HEK293T (cell line): Measurements from ENCODE around the gene PBRM1.

Source experiments
- CTCF ChIA-PET: fragments of 350-600 bp; formaldehyde crosslinking; extraction: SDS; loops from one replicate; lab custom pipeline; 2021; ENCODE audit warnings: antibody characterized with exemption, inconsistent platforms; lab: Yijun Ruan, JAX
- POLR2A ChIA-PET: fragments of 350-600 bp; formaldehyde crosslinking; extraction: SDS; loops from one replicate; lab custom pipeline; 2020; ENCODE audit warnings: antibody characterized with exemption, inconsistent platforms; lab: Yijun Ruan, JAX
- DNase-seq: peaks from one replicate; pipeline ENCODE4 v3.0.0; 2012; ENCODE audit warnings: mixed read lengths; ENCODE audit errors: extremely low spot score
- ARNT ChIP-seq: fragments of 450-650 bp; IDR thresholded peaks from 2 replicates; pipeline ENCODE4 v1.6.1; 2017; ENCODE audit warnings: mild to moderate bottlenecking
- BHLHE40 ChIP-seq: fragments of 450-650 bp; IDR thresholded peaks from 2 replicates; pipeline ENCODE4 v1.6.1; 2016; ENCODE audit warnings: mild to moderate bottlenecking, moderate library complexity, borderline replicate concordance
- CTBP1 ChIP-seq: fragments of 450-650 bp; IDR thresholded peaks from 2 replicates; pipeline ENCODE4 v1.6.1; 2016; ENCODE audit warnings: borderline replicate concordance
- ELF4 ChIP-seq: fragments of 450-650 bp; IDR thresholded peaks from 2 replicates; pipeline ENCODE4 v1.6.1; 2017; ENCODE audit warnings: antibody characterized with exemption
- FOXA1 ChIP-seq: fragments of 450-650 bp; IDR thresholded peaks from 2 replicates; pipeline ENCODE4 v1.6.1; 2016; ENCODE audit warnings: mild to moderate bottlenecking
- FOXK2 ChIP-seq: fragments of 450-650 bp; IDR thresholded peaks from 2 replicates; pipeline ENCODE4 v1.6.1; 2016; ENCODE audit warnings: mild to moderate bottlenecking
- FOXM1 ChIP-seq: fragments of 450-650 bp; IDR thresholded peaks from 2 replicates; pipeline ENCODE4 v1.6.1; 2017; ENCODE audit warnings: mild to moderate bottlenecking, borderline replicate concordance
- HDGF ChIP-seq: fragments of 450-650 bp; IDR thresholded peaks from 2 replicates; pipeline ENCODE4 v1.6.1; 2017; ENCODE audit warnings: antibody characterized with exemption, borderline replicate concordance
- L3MBTL2 ChIP-seq: fragments of 450-650 bp; conservative IDR thresholded peaks from 2 replicates; pipeline ENCODE4 v1.6.1; 2016; ENCODE audit warnings: mild to moderate bottlenecking
- LEF1 ChIP-seq: fragments of 450-650 bp; IDR thresholded peaks from 2 replicates; pipeline ENCODE4 v1.6.1; 2017; ENCODE audit warnings: mild to moderate bottlenecking, borderline replicate concordance
- NFRKB ChIP-seq: fragments of 450-650 bp; IDR thresholded peaks from 2 replicates; pipeline ENCODE4 v1.6.1; 2016; ENCODE audit warnings: mild to moderate bottlenecking, moderate library complexity
- SP1 ChIP-seq: fragments of 450-650 bp; IDR thresholded peaks from 2 replicates; pipeline ENCODE4 v1.6.1; 2017
- SUZ12 ChIP-seq: fragments of 450-650 bp; IDR thresholded peaks from 2 replicates; pipeline ENCODE4 v1.6.1; 2016; ENCODE audit warnings: mild to moderate bottlenecking
- TARDBP ChIP-seq: fragments of 450-650 bp; IDR thresholded peaks from 2 replicates; pipeline ENCODE4 v1.6.1; 2016
- ZNF384 ChIP-seq: fragments of 450-650 bp; IDR thresholded peaks from 2 replicates; pipeline ENCODE4 v1.6.1; 2016
- TF ChIP-seq, protein P1 (sequence below): fragments of 450-650 bp; IDR thresholded peaks from 2 replicates; pipeline ENCODE4 v1.6.1; 2016

The PBRM1 gene

DNA sequence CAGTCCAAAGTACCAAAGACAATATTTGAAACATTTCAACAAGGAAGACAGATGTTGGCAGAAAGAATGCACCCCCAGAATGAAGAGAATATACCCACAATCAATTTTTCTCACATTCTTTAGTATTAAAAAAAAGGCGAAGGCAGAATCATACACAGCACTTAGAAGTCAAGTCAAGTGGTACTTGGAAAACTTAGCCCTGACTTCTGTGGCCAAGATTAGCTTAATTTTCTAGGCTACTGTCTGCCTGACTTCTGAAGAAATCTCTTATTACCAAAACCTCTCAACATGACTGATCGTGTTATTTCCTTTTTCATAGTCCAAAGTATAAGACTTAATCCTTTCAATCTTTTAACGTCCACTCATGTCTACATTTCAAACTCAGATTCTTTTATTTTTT, 60.7 kb downstream of the PBRM1 start:
- DNase-seq = no peak
- CTCF ChIA-PET = no interaction called here
- TF ChIP-seq NFRKB (no peak), FOXK2 (no peak), ZNF384 (no peak), SP1 (no peak)
- POLR2A ChIA-PET = no interaction called here

DNA sequence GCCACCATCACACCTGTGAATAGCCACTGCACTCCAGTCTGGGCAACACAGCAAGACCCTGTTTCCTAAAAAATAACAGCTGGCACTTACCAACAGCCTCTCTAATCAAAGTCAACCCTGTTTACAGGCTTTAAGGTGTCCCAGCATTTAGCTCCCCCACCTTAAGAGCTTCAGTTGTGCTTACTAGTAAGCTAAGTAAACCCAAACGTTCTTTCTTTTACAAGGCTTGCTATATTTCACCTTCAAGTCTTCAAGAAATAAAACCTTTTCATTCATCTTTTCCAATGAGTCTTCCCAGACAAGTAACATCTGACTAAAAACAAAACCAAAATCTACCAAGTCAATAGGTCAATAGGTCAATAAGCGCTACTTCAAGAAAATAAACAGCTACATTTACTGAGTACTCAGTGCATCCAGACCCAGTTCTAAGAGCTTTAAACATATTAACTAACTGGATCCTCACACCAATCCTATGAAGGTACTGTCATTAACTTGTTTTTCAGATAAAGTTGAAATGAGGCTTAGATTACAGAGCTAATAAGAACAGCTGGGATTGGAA, 62.4 kb downstream of the PBRM1 start:
- DNase-seq = no peak
- TF ChIP-seq TARDBP = no peak
- no peak for TF ChIP-seq L3MBTL2
- TF ChIP-seq ELF4 = no peak
- TF ChIP-seq FOXA1 = no peak
- no peak for TF ChIP-seq SUZ12
- TF ChIP-seq SP1 = no peak
- TF ChIP-seq NFRKB = no peak
- no peak for TF ChIP-seq HDGF
- no peak for TF ChIP-seq ARNT
- no peak for TF ChIP-seq LEF1
- no peak for TF ChIP-seq BHLHE40
- no peak for TF ChIP-seq CTBP1
- no peak for TF ChIP-seq ZNF384
- TF ChIP-seq FOXK2 = no peak
- no peak for TF ChIP-seq FOXM1
- TF ChIP-seq, protein P1, sequence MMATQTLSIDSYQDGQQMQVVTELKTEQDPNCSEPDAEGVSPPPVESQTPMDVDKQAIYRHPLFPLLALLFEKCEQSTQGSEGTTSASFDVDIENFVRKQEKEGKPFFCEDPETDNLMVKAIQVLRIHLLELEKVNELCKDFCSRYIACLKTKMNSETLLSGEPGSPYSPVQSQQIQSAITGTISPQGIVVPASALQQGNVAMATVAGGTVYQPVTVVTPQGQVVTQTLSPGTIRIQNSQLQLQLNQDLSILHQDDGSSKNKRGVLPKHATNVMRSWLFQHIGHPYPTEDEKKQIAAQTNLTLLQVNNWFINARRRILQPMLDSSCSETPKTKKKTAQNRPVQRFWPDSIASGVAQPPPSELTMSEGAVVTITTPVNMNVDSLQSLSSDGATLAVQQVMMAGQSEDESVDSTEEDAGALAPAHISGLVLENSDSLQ = no peak
- POLR2A ChIA-PET = no interaction called here
- CTCF ChIA-PET = no interaction called here

DNA sequence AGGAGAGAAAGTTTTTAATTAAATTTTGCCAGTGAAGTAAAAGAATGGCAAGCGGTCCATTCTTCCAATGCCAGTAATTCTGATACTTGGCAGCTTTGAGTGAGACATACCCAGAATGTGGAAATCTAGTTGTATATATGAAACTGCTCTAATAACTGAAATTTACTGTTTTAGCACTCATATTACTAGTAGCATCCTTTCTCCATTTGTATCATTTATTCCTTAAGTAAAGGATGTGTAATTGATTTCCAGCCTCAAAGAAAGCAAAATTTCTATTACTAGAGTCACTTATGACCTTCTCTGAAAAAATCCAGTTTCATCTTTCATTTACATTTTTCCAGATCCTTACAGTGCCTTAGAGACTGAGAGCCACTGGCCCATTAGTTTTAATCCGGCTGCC, 65.1 kb downstream of the PBRM1 start:
- no peak for DNase-seq
- CTCF ChIA-PET = no interaction called here
- POLR2A ChIA-PET = no interaction called here
- TF ChIP-seq NFRKB = no peak

DNA sequence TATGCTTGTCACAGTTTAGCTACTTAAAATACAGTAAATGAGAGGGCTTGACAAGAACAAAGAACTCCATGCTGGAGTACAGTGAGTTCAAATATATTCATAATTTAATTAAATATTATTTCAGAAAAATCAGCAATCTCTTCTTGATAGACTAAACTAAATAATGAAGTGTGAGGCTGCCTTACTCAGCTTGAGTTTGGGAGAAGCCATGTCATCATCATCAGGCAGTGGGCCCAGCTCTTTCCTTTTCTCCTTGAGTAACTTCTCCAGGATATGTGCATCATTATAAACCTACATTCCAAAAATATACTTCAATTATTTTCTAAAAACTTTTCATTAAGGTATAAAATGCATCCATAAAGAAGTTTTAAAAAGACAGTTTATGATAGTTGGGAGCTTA, 70.5 kb downstream of the PBRM1 start:
- TF ChIP-seq ARNT (no peak), FOXM1 (no peak), CTBP1 (no peak), ZNF384 (no peak), BHLHE40 (no peak), ELF4 (no peak), SUZ12 (no peak), TARDBP (no peak), FOXA1 (no peak), L3MBTL2 (no peak), NFRKB (no peak), FOXK2 (no peak), LEF1 (no peak), SP1 (no peak), HDGF (no peak)
- TF ChIP-seq, protein P1 = no peak
- ChIA-PET CTCF (no interaction called here), POLR2A (no interaction called here)

DNA sequence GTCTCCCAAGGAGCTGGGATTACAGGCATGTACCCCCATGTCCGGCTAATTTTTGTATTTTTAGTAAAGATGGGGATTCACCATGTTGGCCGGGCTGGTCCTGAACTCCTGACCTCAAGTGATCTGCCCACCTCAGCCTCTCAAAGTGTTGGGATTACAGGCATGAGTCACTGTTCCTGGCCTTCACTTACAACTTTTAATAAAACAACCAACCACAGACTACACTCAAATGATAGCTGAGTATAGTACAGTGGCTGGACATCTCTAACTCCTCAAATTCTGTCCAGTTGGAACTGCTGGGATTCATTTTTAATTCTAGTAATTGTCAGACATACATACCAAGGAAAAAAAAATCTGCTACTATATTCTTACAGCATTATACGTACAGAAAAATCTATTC, 71.0 kb downstream of the PBRM1 start:
- TF ChIP-seq L3MBTL2 (no peak), CTBP1 (no peak), TARDBP (no peak), BHLHE40 (no peak), FOXK2 (no peak), ZNF384 (no peak), NFRKB (no peak)
- CTCF ChIA-PET = no interaction called here
- no peak for DNase-seq
- POLR2A ChIA-PET = no interaction called here

More for the DNA sequence above, 70.5 kb downstream of the PBRM1 start:
- DNase-seq = no peak

- ChIA-PET POLR2A (no interaction called here), CTCF (no interaction called here)
- no peak for DNase-seq
- TF ChIP-seq ELF4 (no peak), ARNT (no peak), L3MBTL2 (no peak), SUZ12 (no peak), FOXK2 (no peak), LEF1 (no peak), HDGF (no peak), ZNF384 (no peak), NFRKB (no peak), BHLHE40 (no peak), CTBP1 (no peak)
These were observed 76.3 kb downstream of the PBRM1 start for GRCh38 chr3:52609316-52609815.

GRCh38 chr3:52608337-52608736, 77.4 kb downstream of the PBRM1 start:
- ChIA-PET CTCF (no interaction called here), POLR2A (no interaction called here)
- DNase-seq = no peak
- TF ChIP-seq, protein P1 = no peak
- TF ChIP-seq FOXA1 (no peak), FOXM1 (no peak), FOXK2 (no peak), TARDBP (no peak), SUZ12 (no peak), L3MBTL2 (no peak), BHLHE40 (no peak), LEF1 (no peak), SP1 (no peak), NFRKB (no peak), ELF4 (no peak), ARNT (no peak), CTBP1 (no peak), HDGF (no peak), ZNF384 (no peak)
